ENCODE results near the gene ACBD4. TPM values are rescaled to one million over a fixed set of nuclear protein-coding genes. Genes with fewer than 3 reads are reported as not detected.

ACBD4 gene, protein sequence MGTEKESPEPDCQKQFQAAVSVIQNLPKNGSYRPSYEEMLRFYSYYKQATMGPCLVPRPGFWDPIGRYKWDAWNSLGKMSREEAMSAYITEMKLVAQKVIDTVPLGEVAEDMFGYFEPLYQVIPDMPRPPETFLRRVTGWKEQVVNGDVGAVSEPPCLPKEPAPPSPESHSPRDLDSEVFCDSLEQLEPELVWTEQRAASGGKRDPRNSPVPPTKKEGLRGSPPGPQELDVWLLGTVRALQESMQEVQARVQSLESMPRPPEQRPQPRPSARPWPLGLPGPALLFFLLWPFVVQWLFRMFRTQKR
- total RNA-seq (2016; rRNA removed; fragmentation: Illumina TruSeq; extraction: Trizol) (8.8 and 16.1 TPM in 2 replicates), polyA plus RNA-seq (2011; rRNA removed) (26.9 and 34.1 TPM in 2 replicates), polyA minus RNA-seq (2011; rRNA and poly(A)+ RNA removed; ENCODE audit: low replicate concordance) (6.9 and 21.9 TPM in 2 replicates), Bru-seq, nascent RNA (percentile 69 among the genes with signal in this experiment), BruChase-seq, experiment 1, labeled RNA remaining after a 6-hour chase (percentile 54 among the genes with signal in this experiment), BruChase-seq, experiment 2, labeled RNA remaining after a 2-hour chase (percentile 64 among the genes with signal in this experiment)
- 8.0 and 13.0 TPM in 2 replicates for total RNA-seq (2016; cell fraction: cytosol; rRNA removed; fragmentation: Illumina TruSeq; extraction: Trizol; ENCODE audit: low read depth)
- 9.5 and 14.6 TPM in 2 replicates for total RNA-seq (2016; cell fraction: insoluble cytoplasmic fraction; rRNA removed; fragmentation: Illumina TruSeq; extraction: Trizol)
- 12.4 and 18.3 TPM in 2 replicates for total RNA-seq (2016; cell fraction: membrane; rRNA removed; fragmentation: Illumina TruSeq; extraction: Trizol)
- 15.2 and 17.1 TPM in 2 replicates for total RNA-seq (2016; cell fraction: nucleus; rRNA removed; fragmentation: Illumina TruSeq; extraction: Trizol)
- 12.2 and 17.4 TPM in 2 replicates for polyA plus RNA-seq (2011; cell fraction: cytosol; rRNA removed)
- polyA plus RNA-seq (2011; cell fraction: nucleus; rRNA removed) = 71.5 and 77.5 TPM in 2 replicates
- 16.9 and 20.5 TPM in 2 replicates for polyA plus RNA-seq (2012)
- 9.2 and 14.3 TPM in 2 replicates for polyA plus RNA-seq (2016; cell fraction: cytosol; fragmentation: Illumina TruSeq; extraction: Trizol; ENCODE audit: low read depth)
- polyA plus RNA-seq (2016; cell fraction: insoluble cytoplasmic fraction; fragmentation: Illumina TruSeq; extraction: Trizol; ENCODE audit: low read depth) = 9.9 and 13.7 TPM in 2 replicates
- 10.5 and 15.2 TPM in 2 replicates for polyA plus RNA-seq (2016; cell fraction: membrane; fragmentation: Illumina TruSeq; extraction: Trizol; ENCODE audit: low read depth)
- 36.2 and 39.6 TPM in 2 replicates for polyA plus RNA-seq (2016; cell fraction: nucleus; fragmentation: Illumina TruSeq; extraction: Trizol; ENCODE audit: insufficient read depth, low read depth)
- 8.3 and 8.4 TPM in 2 replicates for polyA minus RNA-seq (2011; cell fraction: cytosol; rRNA and poly(A)+ RNA removed)
- 26.9 and 36.2 TPM in 2 replicates for polyA minus RNA-seq (2011; cell fraction: nucleus; rRNA and poly(A)+ RNA removed)
- long read RNA-seq, experiment 1, partial matches to known transcripts = 3 of 16 reads
- long read RNA-seq, experiment 1, other reads (novel, unspliced or antisense) = 12 of 16 reads
- long read RNA-seq, experiment 2, partial matches to known transcripts = 2 of 25 reads
- long read RNA-seq, experiment 2, other reads (novel, unspliced or antisense) = 18 of 25 reads

DNA sequence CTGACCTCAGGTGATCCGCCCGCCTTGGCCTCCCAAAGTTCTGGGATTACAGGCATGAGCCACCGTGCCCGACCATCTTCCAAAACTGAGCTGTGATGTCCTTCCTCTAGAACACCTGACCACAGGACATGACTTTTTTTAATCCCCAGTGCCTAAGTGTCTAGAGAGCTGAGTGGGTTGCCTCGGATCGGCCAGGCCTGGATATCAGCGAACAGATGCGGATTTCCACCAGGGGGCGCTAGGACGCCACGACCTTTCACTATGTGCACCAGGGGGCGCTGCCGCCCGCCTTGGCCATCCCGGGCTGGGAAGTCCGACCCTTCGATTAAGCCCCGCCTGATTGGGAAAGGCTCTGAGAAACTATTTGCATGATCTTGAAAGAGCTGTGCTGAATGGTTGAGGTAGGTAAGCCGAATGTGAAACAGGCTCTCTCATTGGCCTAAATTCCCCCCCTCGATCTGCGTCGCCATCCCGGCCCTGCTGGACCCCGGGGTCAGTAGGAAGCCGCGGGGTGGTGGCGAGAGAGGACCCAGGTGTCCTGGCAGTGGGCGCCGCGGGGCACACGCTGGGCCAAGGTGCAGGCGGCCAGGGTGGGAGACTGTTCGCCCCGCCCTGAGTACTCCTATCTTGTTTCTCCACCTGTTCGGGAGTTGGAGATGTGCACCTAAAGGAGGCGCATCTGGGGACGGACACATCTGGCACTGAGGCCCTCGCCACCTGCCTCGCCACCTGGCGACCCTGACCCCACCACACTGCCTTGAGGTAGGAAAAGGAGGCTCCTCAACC, at the start of gene ACBD4:
ACBD4 (plus strand) TSS at position 496 of the 786 bp plus-strand sequence. CDS start 458 bp downstream, outside the sequence.
- POLR2A ChIA-PET = interaction anchor here (0.7 to 7.1 kb wide), 26 partner anchors 8 to 272 kb away, joined by 3 to 217 read pairs (median 4); partner anchors contain the start of genes HEXIM1, HEXIM2 and NMT1
- in situ Hi-C loops (cut with HindIII; ENCODE audit: extremely low pct_ligation_motif_present, low pct_unique_long_range_greater_than_20kb) = loop anchor here (10.0 kb wide), 1 partner anchor 239 kb away; no protein-coding TSS in a partner anchor
- BruUV-seq (replicated peaks) = no TSS peak
- Histone ChIP-seq H3K27ac (ENCODE audit: extremely low read length, insufficient read depth, low read length) (peak within 1 kb of the TSS; percentile 64), H2AFZ (ENCODE audit: low read length) (no peak within 1 kb of the TSS), H3K4me2 (ENCODE audit: low read depth, low read length) (peak within 1 kb of the TSS; percentile 100), H3K9me3 (ENCODE audit: low read length) (no peaks in the 10 kb centered on the region), H4K20me1 (ENCODE audit: insufficient read depth, low read length) (no peaks in the 10 kb centered on the region), H3K79me2 (ENCODE audit: insufficient read depth, low read length) (peaks cover 20% of the 10 kb centered on the region), H3K27me3 (ENCODE audit: control insufficient read depth in 1 of 2, insufficient read depth in 2 of 2, low read length in 2 of 2) (no peaks in the 10 kb centered on the region), H3K4me3 (replicated peaks in 1 of 3; ENCODE audit: insufficient read depth in 1 of 3, low read depth in 2 of 3, low read length in 3 of 3) (peak within 1 kb of the TSS; percentile 70 to 83 (median 78)), H3K36me3 (replicated peaks in 1 of 2; ENCODE audit: control insufficient read depth in 1 of 2, insufficient read depth in 2 of 2, low read length in 2 of 2) (peaks cover 2 to 5% of the 10 kb centered on the region in 2 experiments; a peak in 4 of 5 replicates), H3K9ac (ENCODE audit: insufficient read depth, low read depth, low read length) (peak within 1 kb of the TSS; percentile 84), H3K4me1 (ENCODE audit: insufficient read depth, low read length) (peaks cover 43% of the 10 kb centered on the region)
- 7% methylated on average over 28 of the region's 40 CpGs for WGBS (ENCODE audit: low lambda C conversion rate)
- intact Hi-C loops (cut with micrococcal nuclease; ENCODE audit: unreplicated experiment) = loop anchor here (1.0 to 5.0 kb wide), 4 partner anchors 13 to 181 kb away; partner anchors contain the start of genes HEXIM1 and MAP3K14
- CTCF ChIA-PET (ENCODE audit: low intra/inter-chr PET ratio, low total read pairs) = interaction anchor here (0.7 to 4.9 kb wide), 23 partner anchors 11 to 216 kb away, joined by 3 to 303 read pairs (median 7); partner anchors contain the start of genes HEXIM1 and HEXIM2
- DNase-seq (ENCODE audit: low spot score) (peak; percentile 100), FAIRE-seq (peak; percentile 100), ATAC-seq (peak; percentile 85)
- TF ChIP-seq IRF2 (CRISPR knock-in tag; IDR thresholded peaks at IDR 0.05) (peak; percentile 95), TFAP4 (IDR thresholded peaks at IDR 0.05; ENCODE audit: borderline replicate concordance, low read depth) (peak; percentile 55; the same call in 1 of the 2 replicates), HMGXB4 (CRISPR knock-in tag; IDR thresholded peaks at IDR 0.05; ENCODE audit: borderline replicate concordance in 1 of 2, low read depth in 1 of 2) (peak; percentile 100), KLF11 (CRISPR knock-in tag; IDR thresholded peaks at IDR 0.05) (peak; percentile 85; the same call in 1 of the 2 replicates), GATA4 (IDR thresholded peaks at IDR 0.05; ENCODE audit: borderline replicate concordance, low read depth) (peak; percentile 60; the same call in 1 of the 2 replicates), NCOA2 (CRISPR knock-in tag; IDR thresholded peaks at IDR 0.05) (peak; percentile 61), ZNF567 (CRISPR knock-in tag; IDR thresholded peaks at IDR 0.05; ENCODE audit: borderline replicate concordance) (peak; percentile 98; the same call in 1 of the 2 replicates), ZNF629 (CRISPR knock-in tag; conservative IDR thresholded peaks at IDR 0.05) (peak; percentile 33), ZNF367 (CRISPR knock-in tag; IDR thresholded peaks at IDR 0.05; ENCODE audit: borderline replicate concordance) (no peak), ZNF878 (CRISPR knock-in tag; IDR thresholded peaks at IDR 0.05) (no peak)
- TF ChIP-seq, protein P1, sequence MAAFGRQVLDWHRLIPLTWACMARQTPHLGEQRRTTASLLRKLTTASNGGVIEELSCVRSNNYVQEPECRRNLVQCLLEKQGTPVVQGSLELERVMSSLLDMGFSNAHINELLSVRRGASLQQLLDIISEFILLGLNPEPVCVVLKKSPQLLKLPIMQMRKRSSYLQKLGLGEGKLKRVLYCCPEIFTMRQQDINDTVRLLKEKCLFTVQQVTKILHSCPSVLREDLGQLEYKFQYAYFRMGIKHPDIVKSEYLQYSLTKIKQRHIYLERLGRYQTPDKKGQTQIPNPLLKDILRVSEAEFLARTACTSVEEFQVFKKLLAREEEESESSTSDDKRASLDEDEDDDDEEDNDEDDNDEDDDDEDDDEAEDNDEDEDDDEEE (CRISPR knock-in tag; IDR thresholded peaks at IDR 0.05) = peak; percentile 100
